Urinary bladder (tissue), 4 donors: ENCODE results near the gene SLCO4C1. TPM values are rescaled to one million over a fixed set of nuclear protein-coding genes. Genes with fewer than 3 reads are reported as not detected.

Experiments
- DNase-seq: peaks from one replicate; pipeline ENCODE4 v3.0.0-alpha.2; 2015; ENCODE audit errors: extremely low spot score
- H3K27ac ChIP-seq: one replicate; pipeline ENCODE4 v1.5.1; 2013; ENCODE audit warnings: low read depth, mild to moderate bottlenecking, moderate library complexity
- H3K36me3 ChIP-seq: one replicate; pipeline ENCODE4 v1.6.1; 2013; ENCODE audit warnings: mild to moderate bottlenecking, moderate library complexity; ENCODE audit not compliant: insufficient read depth
- H3K4me1 ChIP-seq: one replicate; pipeline ENCODE4 v1.6.1; 2013; ENCODE audit warnings: mild to moderate bottlenecking, moderate library complexity; ENCODE audit not compliant: insufficient read depth
- H3K4me3 ChIP-seq: one replicate; pipeline ENCODE4 v1.5.1; 2013; ENCODE audit warnings: low read depth, low read length
- WGBS: extraction: QIAGEN DNeasy Blood & Tissue Kit; methylation state at CpG from one replicate; pipeline ENCODE4 v1.1.7; 2013; 5-methylcytosine and 5-hydroxymethylcytosine counted together
- polyA plus RNA-seq: library from polyadenylated mRNA; stranded (reverse); fragments of 200-250 nt; gene quantifications from one replicate; pipeline ENCODE4 v1.2.3, GENCODE V29; 2013
- total RNA-seq: library from RNA; depleted of rRNA; stranded (reverse); fragments of >200 nt; gene quantifications from one replicate; pipeline ENCODE4 v1.2.3, GENCODE V29; 2014
- donor health status: healthy with polysubstance abuse.
- donor health status: healthy.

SLCO4C1 gene
- total and polyA plus RNA-seq, 2 donors, result 0.04 to 1.4 TPM

DNA sequence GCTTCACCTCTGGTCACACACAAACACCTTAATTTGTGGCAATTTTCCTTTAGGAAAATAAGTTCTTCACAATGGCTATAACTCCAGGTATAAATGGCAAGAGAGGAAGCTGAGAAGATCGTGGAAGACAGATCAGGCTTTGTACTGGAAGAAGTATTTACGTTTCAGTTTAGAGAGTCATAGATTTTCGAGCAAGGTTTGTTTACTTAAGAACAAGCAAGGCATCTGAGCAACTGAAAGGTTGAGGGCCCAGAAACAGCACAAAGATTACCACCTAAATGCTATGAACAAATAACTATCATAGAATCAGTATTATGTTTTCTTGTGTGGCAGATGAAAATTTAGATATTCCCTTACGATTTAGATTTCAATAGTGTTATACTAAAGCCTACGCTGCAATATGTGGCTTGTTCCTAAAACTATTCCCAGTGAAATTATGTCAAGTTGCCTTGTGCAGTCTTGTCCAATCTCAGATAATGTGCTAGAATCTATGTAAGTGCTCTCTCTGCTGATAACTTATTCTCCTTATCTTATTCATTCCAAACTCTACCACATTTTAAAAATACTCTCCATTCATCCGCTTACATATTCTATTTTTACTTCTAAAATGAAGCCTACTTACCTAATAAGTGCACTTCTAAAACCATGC, 6.7 kb downstream of the SLCO4C1 start:
- no peak for DNase-seq
- WGBS, result 52% methylated on average over 6 of the region's 6 CpGs
- H3K27ac ChIP-seq, result no peak overlapping the region
- H3K36me3 ChIP-seq, result no peaks in the 10 kb centered on the region
- H3K4me3 ChIP-seq, result no peak overlapping the region
- H3K4me1 ChIP-seq, result no peaks in the 10 kb centered on the region

DNA sequence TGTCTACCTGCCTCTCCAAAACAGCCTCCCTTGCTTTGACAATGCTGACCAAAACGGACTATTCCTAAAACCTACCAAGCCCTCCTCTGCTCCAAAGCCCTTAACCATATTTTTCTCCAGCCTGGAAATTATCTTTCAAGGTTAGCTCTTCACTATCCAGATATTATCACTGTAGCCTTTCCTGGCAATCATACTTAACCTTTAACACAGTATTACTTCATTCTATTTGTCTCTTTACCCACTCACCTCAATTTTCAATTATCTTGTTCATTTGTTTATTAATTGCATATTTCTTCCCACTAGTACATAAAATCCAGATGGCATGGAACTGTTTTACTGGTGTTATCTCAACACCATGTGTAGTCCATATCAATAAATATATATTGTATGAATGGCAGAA, 7.5 kb downstream of the SLCO4C1 start:
- Histone ChIP-seq H3K27ac (no peak overlapping the region), H3K4me3 (no peak overlapping the region), H3K36me3 (no peaks in the 10 kb centered on the region), H3K4me1 (no peaks in the 10 kb centered on the region)
- no peak for DNase-seq
- WGBS, result 79% methylated on average over 1 of the region's 1 CpG

DNA sequence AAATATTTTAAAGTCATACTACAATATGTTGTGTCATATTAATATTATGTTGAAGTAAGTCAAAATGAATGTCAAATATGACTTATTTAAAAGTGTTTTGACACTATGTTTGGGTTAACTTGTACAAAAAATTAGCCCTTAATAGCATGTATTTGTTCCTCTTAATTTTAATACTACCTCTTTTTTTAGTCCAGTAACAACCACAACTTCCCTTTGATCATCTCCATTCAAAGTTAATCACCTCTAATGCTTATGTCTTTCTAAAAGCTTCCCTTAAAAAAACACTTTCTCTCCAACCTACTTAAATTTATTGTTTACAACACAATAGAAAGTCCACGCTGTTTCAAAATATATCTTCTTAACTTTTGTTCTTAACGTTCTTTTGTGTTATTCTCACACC, 9.6 kb downstream of the SLCO4C1 start:
- no peaks in the 10 kb centered on the region for H3K4me1 ChIP-seq
- no peak for DNase-seq
- WGBS, result 75% methylated on average over 2 of the region's 2 CpGs
- H3K27ac ChIP-seq, result no peak overlapping the region
- no peaks in the 10 kb centered on the region for H3K36me3 ChIP-seq
- H3K4me3 ChIP-seq, result no peak overlapping the region

DNA sequence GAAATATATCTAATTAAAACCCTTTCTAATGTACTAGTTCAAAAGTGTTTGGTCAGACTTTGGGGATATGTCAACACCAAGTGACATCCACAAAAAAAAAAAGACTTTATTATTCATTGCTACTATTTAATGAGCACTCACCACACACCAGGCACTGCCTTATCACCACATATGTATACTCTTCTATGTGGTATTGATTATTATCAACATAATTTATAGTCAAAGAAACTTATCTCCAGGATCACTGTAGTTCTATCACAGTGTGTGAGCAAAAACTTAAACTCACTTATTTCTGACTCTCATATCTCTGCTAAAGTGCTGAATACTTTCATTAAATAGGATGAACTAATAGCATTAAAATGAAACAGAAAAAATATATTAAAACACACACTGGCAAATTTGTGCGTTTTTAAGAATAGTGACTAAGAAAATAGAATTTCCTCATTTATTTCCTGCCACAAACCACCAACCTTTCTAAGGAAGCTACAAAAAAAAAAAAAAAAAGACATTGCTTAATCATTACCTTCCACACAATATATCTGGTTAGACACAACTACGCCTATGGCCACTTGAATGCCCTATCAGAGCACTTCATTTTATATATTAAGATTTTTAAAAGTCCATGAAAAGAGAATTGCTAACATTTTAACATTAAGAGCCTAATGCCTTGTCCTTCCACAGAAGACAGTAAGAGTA, 12.8 kb downstream of the SLCO4C1 start:
- 69% methylated on average over 2 of the region's 2 CpGs for WGBS
- no peak overlapping the region for H3K27ac ChIP-seq
- no peak overlapping the region for H3K4me3 ChIP-seq
- no peak for DNase-seq
- H3K36me3 ChIP-seq, result no peaks in the 10 kb centered on the region
- H3K4me1 ChIP-seq, result no peaks in the 10 kb centered on the region

DNA sequence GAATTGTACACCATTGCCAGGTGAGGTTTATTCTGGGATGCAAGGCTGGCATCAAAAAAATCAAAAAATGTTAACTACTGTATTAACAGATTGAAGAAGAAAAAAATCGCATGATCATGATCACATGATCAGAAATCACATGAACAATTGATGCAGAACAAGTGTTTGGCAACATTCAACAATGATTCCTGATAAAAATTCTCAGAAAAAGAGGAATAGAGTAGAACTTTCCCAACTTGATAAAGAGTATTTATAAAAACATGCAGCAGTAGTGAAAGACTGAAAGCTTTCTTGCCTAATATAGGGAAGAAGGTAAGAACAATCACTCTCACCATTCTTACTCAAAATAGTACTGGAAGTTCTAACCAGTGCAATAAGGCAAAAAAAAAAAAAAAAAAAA, 16.4 kb downstream of the SLCO4C1 start:
- WGBS, result 78% methylated on average over 1 of the region's 1 CpG
- DNase-seq, result no peak
- no peak overlapping the region for H3K4me3 ChIP-seq
- H3K36me3 ChIP-seq, result no peaks in the 10 kb centered on the region
- no peaks in the 10 kb centered on the region for H3K4me1 ChIP-seq
- H3K27ac ChIP-seq, result no peak overlapping the region

DNA sequence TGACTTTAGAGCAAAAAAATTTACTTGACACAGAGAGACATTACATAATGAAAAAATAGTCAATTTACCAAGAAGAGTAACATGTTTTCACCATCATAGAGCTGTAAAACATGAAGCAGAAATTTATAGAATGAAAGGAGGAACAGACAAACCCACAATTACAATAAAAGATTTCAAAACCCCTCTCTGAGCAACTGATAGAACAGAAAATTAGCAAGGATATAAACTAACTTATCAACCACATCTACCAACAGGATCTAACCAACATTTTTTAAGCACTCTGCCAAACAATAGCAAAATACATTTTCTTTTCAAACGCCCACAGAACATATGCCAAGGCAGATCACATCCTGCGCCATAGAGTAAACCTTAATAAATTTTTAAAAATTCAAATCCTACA, 17.9 kb downstream of the SLCO4C1 start:
- 80% methylated on average over 2 of the region's 2 CpGs for WGBS
- Histone ChIP-seq H3K4me1 (no peaks in the 10 kb centered on the region), H3K4me3 (no peak overlapping the region), H3K27ac (no peak overlapping the region), H3K36me3 (no peaks in the 10 kb centered on the region)
- DNase-seq, result no peak

DNA sequence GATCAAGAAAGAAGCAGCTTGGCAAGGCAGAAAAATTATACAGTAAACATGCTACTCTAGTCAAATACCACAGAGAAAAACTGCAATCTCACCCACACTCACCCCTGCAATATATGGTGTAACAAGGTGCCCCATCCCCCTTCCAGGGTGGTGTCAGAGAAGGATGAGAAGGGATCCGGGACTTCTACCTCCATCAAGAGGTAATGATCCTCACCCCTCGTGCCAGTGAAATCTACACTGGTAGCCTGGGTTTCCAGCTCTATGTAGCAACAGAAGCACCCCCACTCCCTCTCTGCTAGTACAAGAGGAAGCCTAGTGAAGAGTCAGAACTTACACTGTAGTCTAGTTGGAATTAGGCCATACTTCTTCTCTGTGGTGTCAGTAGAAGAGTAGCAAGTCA, 18.9 kb downstream of the SLCO4C1 start:
- DNase-seq, result no peak
- H3K36me3 ChIP-seq, result no peaks in the 10 kb centered on the region
- WGBS, result 89% methylated on average over 2 of the region's 2 CpGs
- H3K27ac ChIP-seq, result no peak overlapping the region
- H3K4me1 ChIP-seq, result no peaks in the 10 kb centered on the region
- H3K4me3 ChIP-seq, result no peak overlapping the region

DNA sequence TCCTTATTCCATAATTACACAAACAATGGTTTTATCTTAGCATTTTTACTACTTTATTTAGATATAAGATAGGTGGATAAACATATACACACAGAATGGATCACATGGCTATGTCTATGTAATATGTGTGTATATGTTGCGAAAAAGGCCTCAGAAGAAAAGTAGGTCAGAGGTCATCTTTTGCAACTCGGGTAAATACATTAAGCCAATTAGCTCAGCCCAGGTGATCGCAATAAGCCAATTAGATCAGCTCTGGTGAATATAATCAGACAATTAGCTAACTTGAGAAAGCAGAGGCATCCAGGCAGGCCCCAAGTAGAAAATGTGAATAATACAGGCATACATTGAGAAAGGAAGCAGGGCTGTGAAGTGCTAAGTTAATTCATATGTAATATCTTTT, 24.3 kb downstream of the SLCO4C1 start:
- H3K36me3 ChIP-seq, result no peaks in the 10 kb centered on the region
- no peak overlapping the region for H3K27ac ChIP-seq
- no peaks in the 10 kb centered on the region for H3K4me1 ChIP-seq
- H3K4me3 ChIP-seq, result no peak overlapping the region
- no peak for DNase-seq
- WGBS, result 66% methylated on average over 3 of the region's 3 CpGs

DNA sequence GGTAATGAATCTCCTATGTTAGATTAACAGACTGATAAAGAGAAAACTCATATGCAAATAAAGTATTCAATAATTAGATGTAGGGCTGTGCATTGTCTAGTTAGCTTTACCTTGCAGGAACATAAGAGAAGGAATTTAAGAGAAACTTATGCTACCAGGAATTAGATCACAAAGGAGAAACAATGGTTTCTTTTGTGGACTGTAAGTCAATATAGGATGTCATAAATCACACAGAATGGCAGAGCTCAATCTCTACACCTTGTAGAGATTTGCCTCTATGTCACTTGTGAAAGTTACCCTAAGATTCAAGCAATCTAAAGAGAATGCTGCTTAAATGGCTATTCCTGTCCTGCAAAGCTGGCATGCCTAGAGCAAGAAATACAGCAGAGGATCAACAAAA, 26.0 kb downstream of the SLCO4C1 start:
- Histone ChIP-seq H3K36me3 (no peaks in the 10 kb centered on the region), H3K4me3 (no peak overlapping the region), H3K27ac (no peak overlapping the region), H3K4me1 (no peaks in the 10 kb centered on the region)
- DNase-seq, result no peak

DNA sequence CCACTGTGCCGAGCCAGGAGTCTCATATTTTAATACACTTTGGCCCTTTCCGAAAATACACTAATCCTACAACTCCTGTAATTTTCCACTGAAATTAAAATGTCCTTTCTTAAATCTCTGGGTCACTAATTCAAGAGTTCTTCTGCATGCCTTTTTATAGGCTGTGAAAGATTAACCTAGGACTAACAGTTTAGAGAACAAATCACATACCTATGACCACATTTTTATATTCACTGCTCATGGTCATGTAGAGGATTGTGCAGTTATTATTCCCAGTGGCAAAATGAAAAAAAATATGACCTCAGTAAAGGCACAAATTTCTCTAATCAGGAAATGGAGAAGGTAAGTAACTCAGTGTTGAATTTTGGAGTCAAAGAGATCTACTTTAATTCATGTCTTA, 33.4 kb downstream of the SLCO4C1 start:
- DNase-seq, result no peak
- no peak overlapping the region for H3K4me3 ChIP-seq
- 65% methylated on average over 2 of the region's 2 CpGs for whole genome bisulfite sequencing
- no peaks in the 10 kb centered on the region for H3K4me1 ChIP-seq
- no peaks in the 10 kb centered on the region for H3K36me3 ChIP-seq
- H3K27ac ChIP-seq, result no peak overlapping the region

DNA sequence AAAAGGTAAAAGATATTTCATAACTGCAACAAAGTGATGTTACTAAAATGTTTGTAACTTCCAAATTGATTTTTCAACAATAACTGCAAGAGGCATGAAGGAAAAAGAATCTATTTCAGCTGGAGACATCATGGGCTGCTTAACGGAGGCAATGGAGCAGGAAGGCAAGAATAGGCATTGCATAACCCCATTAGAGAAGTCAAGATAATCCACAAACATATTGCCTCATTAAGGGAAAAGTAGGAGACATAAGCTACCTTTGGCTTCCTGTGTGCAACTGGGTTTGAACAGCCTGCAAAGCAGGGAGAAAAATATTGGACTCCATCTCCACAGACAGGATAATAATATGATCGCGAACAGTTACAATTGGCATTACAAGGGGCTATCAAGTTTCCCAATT, 46.7 kb downstream of the SLCO4C1 start:
- WGBS, result 78% methylated on average over 3 of the region's 3 CpGs

DNA sequence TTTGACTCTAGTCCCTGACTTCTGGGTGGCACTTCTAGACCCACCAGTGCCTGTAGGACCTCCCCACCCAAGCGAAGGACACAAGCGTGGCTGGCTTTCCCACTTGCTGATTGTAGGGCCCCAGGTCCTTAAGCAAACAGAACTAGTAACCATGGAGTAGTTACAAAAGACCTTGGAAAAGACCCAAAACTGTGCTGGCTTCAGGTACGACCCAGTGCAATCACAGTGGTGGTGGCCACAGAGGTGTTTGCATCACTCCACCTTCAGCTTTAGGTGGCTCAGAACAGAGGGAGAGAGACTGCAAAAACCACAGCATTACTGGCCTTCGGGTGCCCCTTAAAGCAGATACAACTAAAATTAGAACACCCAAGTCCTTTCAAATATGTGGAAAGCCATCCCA, 52.9 kb downstream of the SLCO4C1 start:
- Histone ChIP-seq H3K4me3 (no peak overlapping the region), H3K27ac (no peak overlapping the region), H3K4me1 (no peaks in the 10 kb centered on the region), H3K36me3 (no peaks in the 10 kb centered on the region)
- DNase-seq, result no peak
- WGBS, result 83% methylated on average over 4 of the region's 4 CpGs

More for the DNA sequence above, 46.7 kb downstream of the SLCO4C1 start:
- no peaks in the 10 kb centered on the region for H3K4me1 ChIP-seq
- H3K36me3 ChIP-seq, result no peaks in the 10 kb centered on the region
- H3K4me3 ChIP-seq, result no peak overlapping the region
- no peak overlapping the region for H3K27ac ChIP-seq
- DNase-seq, result no peak

DNA sequence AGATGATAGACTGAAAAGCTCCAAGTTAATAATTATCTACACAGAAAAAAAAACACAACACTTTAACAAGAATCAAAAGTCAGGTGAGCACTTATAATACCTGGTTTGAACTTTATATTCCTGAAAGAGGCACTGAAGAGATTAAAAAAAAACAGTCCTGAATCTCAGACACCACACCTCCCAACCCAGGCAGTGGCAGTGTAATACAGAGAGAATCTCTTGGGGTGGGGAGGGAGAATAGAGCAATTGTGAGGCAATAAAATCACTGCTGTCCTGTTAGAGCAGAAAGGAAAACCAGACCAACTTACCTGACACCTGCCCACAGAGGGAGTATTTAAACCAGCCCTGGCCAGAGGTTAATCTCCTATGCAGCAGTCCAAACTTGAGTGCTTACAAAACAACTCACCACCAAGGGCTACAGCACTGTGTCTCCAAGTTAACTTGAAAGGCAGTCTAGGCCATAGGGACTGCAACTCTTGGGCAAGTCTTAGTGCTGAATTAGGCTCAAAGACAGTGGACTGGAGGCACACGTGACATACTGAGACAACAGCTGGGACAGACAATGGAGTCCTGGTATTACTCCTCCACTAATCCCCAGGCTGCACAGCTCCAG, 54.2 kb downstream of the SLCO4C1 start:
- Histone ChIP-seq H3K27ac (no peak overlapping the region), H3K4me1 (no peaks in the 10 kb centered on the region), H3K4me3 (no peak overlapping the region), H3K36me3 (no peaks in the 10 kb centered on the region)
- no peak for DNase-seq
- WGBS, result 79% methylated on average over 1 of the region's 1 CpG
